Smooth muscle cell (in vitro differentiated cells): Measurements from ENCODE around the gene BTN3A1. TPM values are rescaled to one million over a fixed set of nuclear protein-coding genes. Genes with fewer than 3 reads are reported as not detected.

Experiments
- DNase-seq: peaks from one replicate; lab custom pipeline; 2025; ENCODE audit not compliant: unreplicated experiment; lab: John Stamatoyannopoulos, UW
- H2AFZ ChIP-seq: fragments of 200-600 bp; sonication (generic); 2 replicates; pipeline ENCODE4 v1.6.0; 2016; ENCODE audit warnings: antibody characterized with exemption, low read depth, mild to moderate bottlenecking
- H3F3A ChIP-seq: fragments of 200-600 bp; sonication (generic); 2 replicates; pipeline ENCODE4 v1.6.0; 2017; ENCODE audit warnings: antibody characterized with exemption, low read depth
- H3K27ac ChIP-seq: fragments of 200-600 bp; sonication (generic); 2 replicates; pipeline ENCODE4 v1.5.1; 2016; ENCODE audit warnings: low read depth, mild to moderate bottlenecking
- H3K27me3 ChIP-seq: fragments of 200-600 bp; sonication (generic); 2 replicates; pipeline ENCODE4 v1.6.1; 2016; ENCODE audit warnings: low read depth, mild to moderate bottlenecking
- H3K36me3 ChIP-seq: fragments of 200-600 bp; sonication (generic); 2 replicates; pipeline ENCODE4 v1.5.1; 2016; ENCODE audit warnings: low read depth
- H3K4me1 ChIP-seq: fragments of 200-600 bp; sonication (generic); 2 replicates; pipeline ENCODE4 v1.5.1; 2016; ENCODE audit warnings: low read depth
- H3K4me2 ChIP-seq: fragments of 200-600 bp; sonication (generic); 2 replicates; pipeline ENCODE4 v1.6.0; 2016; ENCODE audit warnings: mild to moderate bottlenecking
- H3K4me3 ChIP-seq: fragments of 200-600 bp; sonication (generic); 2 replicates; pipeline ENCODE4 v1.5.1; 2016; ENCODE audit warnings: mild to moderate bottlenecking
- H3K79me2 ChIP-seq: fragments of 200-600 bp; sonication (generic); 2 replicates; pipeline ENCODE4 v1.6.0; 2016; ENCODE audit warnings: low read depth, mild to moderate bottlenecking
- H3K9ac ChIP-seq: fragments of 200-600 bp; sonication (generic); 2 replicates; pipeline ENCODE4 v1.6.0; 2016; ENCODE audit warnings: low read depth
- H3K9me3 ChIP-seq: fragments of 200-600 bp; sonication (generic); replicated peaks from 2 replicates; pipeline ENCODE4 v1.5.1; 2016; ENCODE audit warnings: low read depth
- H4K20me1 ChIP-seq: fragments of 200-600 bp; sonication (generic); 2 replicates; pipeline ENCODE4 v1.6.0; 2016; ENCODE audit warnings: low read depth
- CTCF ChIP-seq: fragments of 200-600 bp; sonication (generic); IDR thresholded peaks from 2 replicates; pipeline ENCODE4 v1.5.1; 2017; ENCODE audit warnings: borderline replicate concordance, mild to moderate bottlenecking, antibody characterized with exemption; ENCODE audit not compliant: insufficient read depth, poor library complexity, severe bottlenecking
- WGBS: methylation state at CpG from one replicate; pipeline ENCODE4 v1.1.7; 2016; ENCODE audit warnings: low lambda C conversion rate; 5-methylcytosine and 5-hydroxymethylcytosine counted together
- polyA plus RNA-seq: library from polyadenylated mRNA; unstranded; fragments of >200 nt; fragmentation: Nextera tagmentation; extraction: Ambion mirVana; gene quantifications from 2 replicates; pipeline ENCODE4 v1.2.1, GENCODE V29; 2016
- total RNA-seq: library from RNA; depleted of rRNA; stranded (reverse); fragments of >200 nt; gene quantifications from 2 replicates; pipeline ENCODE4 v1.2.3, GENCODE V29; 2014

The BTN3A1 gene
- total and polyA plus RNA-seq, 2 experiments from 2014 or later = 13.5 to 19.1 TPM

- no peak overlapping the region for H3K4me3 ChIP-seq
- H3K4me2 ChIP-seq = no peak overlapping the region
- H3K4me1 ChIP-seq = peaks cover 7% of the 10 kb centered on the region
- no peaks in the 10 kb centered on the region for H3F3A ChIP-seq
- no peaks in the 10 kb centered on the region for H3K9me3 ChIP-seq
- DNase-seq = no peak
- TF ChIP-seq CTCF = no peak
- no peak overlapping the region for H3K27ac ChIP-seq
- H3K79me2 ChIP-seq = no peaks in the 10 kb centered on the region
- no peak overlapping the region for H2AFZ ChIP-seq
- no peaks in the 10 kb centered on the region for H3K27me3 ChIP-seq
- no peaks in the 10 kb centered on the region for H4K20me1 ChIP-seq
- 28% methylated on average over 3 of the region's 3 CpGs for WGBS
- no peak overlapping the region for H3K9ac ChIP-seq
- no peaks in the 10 kb centered on the region for H3K36me3 ChIP-seq
Observed at GRCh38 chr6:26379292-26379691, 22.8 kb upstream of the BTN3A1 start.

GRCh38 chr6:26379740-26380139, 22.3 kb upstream of the BTN3A1 start:
- no peak for DNase-seq
- Histone ChIP-seq H3K27ac (no peak overlapping the region), H3K4me2 (no peak overlapping the region)

GRCh38 chr6:26380256-26380655, 21.8 kb upstream of the BTN3A1 start:
- H3K79me2 ChIP-seq = no peaks in the 10 kb centered on the region
- no peaks in the 10 kb centered on the region for H4K20me1 ChIP-seq
- H3K27me3 ChIP-seq = no peaks in the 10 kb centered on the region
- no peak overlapping the region for H3K4me3 ChIP-seq
- no peak overlapping the region for H3K9ac ChIP-seq
- no peak overlapping the region for H3K27ac ChIP-seq
- H3K4me1 ChIP-seq = peaks cover 8% of the 10 kb centered on the region
- H3F3A ChIP-seq = no peaks in the 10 kb centered on the region
- WGBS = 92% methylated on average over 3 of the region's 3 CpGs
- no peak overlapping the region for H3K4me2 ChIP-seq
- TF ChIP-seq CTCF = no peak
- DNase-seq = no peak
- no peaks in the 10 kb centered on the region for H3K36me3 ChIP-seq
- H2AFZ ChIP-seq = no peak overlapping the region
- no peaks in the 10 kb centered on the region for H3K9me3 ChIP-seq

More at GRCh38 chr6:26379740-26380139, 22.3 kb upstream of the BTN3A1 start:
- Histone ChIP-seq H3F3A (no peaks in the 10 kb centered on the region), H3K9me3 (no peaks in the 10 kb centered on the region), H3K9ac (no peak overlapping the region), H3K4me1 (peaks cover 8% of the 10 kb centered on the region), H4K20me1 (no peaks in the 10 kb centered on the region), H3K36me3 (no peaks in the 10 kb centered on the region), H3K79me2 (no peaks in the 10 kb centered on the region), H2AFZ (no peak overlapping the region), H3K4me3 (no peak overlapping the region), H3K27me3 (no peaks in the 10 kb centered on the region)
- no peak for TF ChIP-seq CTCF

GRCh38 chr6:26382121-26382520, 20.0 kb upstream of the BTN3A1 start:
- no peak overlapping the region for H3K4me3 ChIP-seq
- no peak for TF ChIP-seq CTCF
- no peak overlapping the region for H3K27ac ChIP-seq
- H3K9me3 ChIP-seq = no peaks in the 10 kb centered on the region
- no peaks in the 10 kb centered on the region for H4K20me1 ChIP-seq
- 91% methylated on average over 6 of the region's 6 CpGs for WGBS
- H2AFZ ChIP-seq = no peak overlapping the region
- no peaks in the 10 kb centered on the region for H3K27me3 ChIP-seq
- peaks cover 8% of the 10 kb centered on the region for H3K4me1 ChIP-seq
- no peaks in the 10 kb centered on the region for H3F3A ChIP-seq
- H3K9ac ChIP-seq = no peak overlapping the region
- no peak for DNase-seq
- no peak overlapping the region for H3K4me2 ChIP-seq
- no peaks in the 10 kb centered on the region for H3K36me3 ChIP-seq
- H3K79me2 ChIP-seq = no peaks in the 10 kb centered on the region
